GM12878 (cell line): ENCODE results near the gene COL18A1. TPM values are rescaled to one million over a fixed set of nuclear protein-coding genes. Genes with fewer than 3 reads are reported as not detected.

Experiments
- ATAC-seq: fragments of 200-7000 bp; cut with Tn5 transposase; 3 replicates; pipeline ENCODE4 v1.9.1; 2020; ENCODE audit warnings: mild to moderate bottlenecking, moderate library complexity
- BruUV-seq: library from RNA; stranded (reverse); fragments of 400-500 nt; replicated peaks from 2 replicates; lab custom pipeline; 2021; lab: Mats Ljungman, UMichigan
- CTCF ChIA-PET: fragments of 300-600 bp; sonication (Branson Sonifier 250); formaldehyde crosslinking; extraction: SDS; loops from one replicate; lab custom pipeline; 2021; ENCODE audit warnings: inconsistent platforms; lab: Yijun Ruan, JAX
- POLR2A ChIA-PET: fragments of 350-600 bp; formaldehyde crosslinking; extraction: SDS; loops from one replicate; lab custom pipeline; 2021; ENCODE audit warnings: inconsistent platforms; lab: Charles Lee
- RAD21 ChIA-PET: fragments of 300-600 bp; sonication (Branson Sonifier 250); formaldehyde crosslinking; loops from one replicate; lab custom pipeline; 2023; ENCODE audit warnings: antibody characterized with exemption; ENCODE audit not compliant: unreplicated experiment; lab: Charles Lee
- SMC1A ChIA-PET: fragments of 300-600 bp; sonication (Branson Sonifier 250); formaldehyde crosslinking; loops from one replicate; lab custom pipeline; 2023; ENCODE audit not compliant: unreplicated experiment, uncharacterized antibody; lab: Charles Lee
- DNase-seq: peaks from one replicate; pipeline ENCODE4 v3.0.0-alpha.2; 2011; ENCODE audit warnings: low read depth, low spot score
- FAIRE-seq: peaks from 3 replicates; lab custom pipeline; 2011; peaks lifted over from hg19 to GRCh38; lab: Jason Lieb, UNC
- H2AFZ ChIP-seq: 2 replicates; pipeline ENCODE4 v1.6.0; 2011; ENCODE audit warnings: low read depth, low read length, control low read depth; ENCODE audit not compliant: control insufficient read depth
- H3K27ac ChIP-seq: 2 replicates; pipeline ENCODE4 v1.5.1; 2011; ENCODE audit warnings: control low read depth; ENCODE audit not compliant: control insufficient read depth, insufficient read depth
- H3K27me3 ChIP-seq, 2 experiments: replicated peaks in 1 of 2; 2 replicates each; pipeline versions ENCODE4 v1.6.0 to v1.6.1; 2011; ENCODE audit warnings: low read length in 1 of 2; ENCODE audit not compliant: control insufficient read depth in 2 of 2, insufficient read depth in 2 of 2
- H3K36me3 ChIP-seq, 2 experiments: 2 replicates each; pipeline ENCODE4 v1.5.1; 2011; ENCODE audit warnings: low read length in 1 of 2; ENCODE audit not compliant: control insufficient read depth in 2 of 2, insufficient read depth in 2 of 2
- H3K4me1 ChIP-seq: 2 replicates; pipeline ENCODE4 v1.6.1; 2011; ENCODE audit warnings: mild to moderate bottlenecking, low read length, moderate library complexity, mixed read lengths; ENCODE audit not compliant: control insufficient read depth, insufficient read depth
- H3K4me2 ChIP-seq: 2 replicates; pipeline ENCODE4 v1.6.0; 2011; ENCODE audit warnings: control low read depth; ENCODE audit not compliant: control insufficient read depth, insufficient read depth
- H3K4me3 ChIP-seq: fragments of 200-600 bp; sonication (generic); 2 replicates; pipeline ENCODE4 v1.5.1; 2016
- H3K79me2 ChIP-seq: 2 replicates; pipeline ENCODE4 v1.6.0; 2011; ENCODE audit warnings: low read length; ENCODE audit not compliant: control insufficient read depth, insufficient read depth
- H3K9ac ChIP-seq: 2 replicates; pipeline ENCODE4 v1.8.0; 2011; ENCODE audit warnings: low read length, control low read depth, mixed read lengths; ENCODE audit not compliant: control insufficient read depth, insufficient read depth
- H3K9me3 ChIP-seq: replicated peaks from 3 replicates; pipeline ENCODE4 v1.5.1; 2011; ENCODE audit warnings: mild to moderate bottlenecking, low read length; ENCODE audit not compliant: control insufficient read depth, insufficient read depth
- H4K20me1 ChIP-seq: 2 replicates; pipeline ENCODE4 v1.6.0; 2011; ENCODE audit not compliant: control insufficient read depth, insufficient read depth
- BCL3 ChIP-seq: IDR thresholded peaks from 2 replicates; pipeline ENCODE4 v1.6.1; 2011; ENCODE audit warnings: borderline replicate concordance, low read depth, mild to moderate bottlenecking, moderate library complexity, low read length; ENCODE audit not compliant: insufficient read depth, poor library complexity, severe bottlenecking
- BMI1 ChIP-seq: fragments of 450-650 bp; IDR thresholded peaks from 2 replicates; pipeline ENCODE4 v1.6.1; 2016; ENCODE audit warnings: mild to moderate bottlenecking, moderate library complexity, borderline replicate concordance
- DPF2 ChIP-seq: fragments of 450-650 bp; IDR thresholded peaks from 2 replicates; pipeline ENCODE4 v1.6.1; 2017; ENCODE audit warnings: mild to moderate bottlenecking
- ETV6 ChIP-seq, 2 experiments: fragments of 450-650 bp in 1 of 2; IDR thresholded peaks in 1 of 2; conservative IDR thresholded peaks in 1 of 2; 2 replicates each; pipeline ENCODE4 v1.6.1; 2014; ENCODE audit warnings: antibody characterized with exemption in 1 of 2, borderline replicate concordance in 1 of 2, low read depth in 1 of 2, mild to moderate bottlenecking in 1 of 2, moderate library complexity in 1 of 2
- GATAD2B ChIP-seq: fragments of 450-650 bp; conservative IDR thresholded peaks from 2 replicates; pipeline ENCODE4 v1.6.1; 2017; ENCODE audit warnings: low read depth, mild to moderate bottlenecking, moderate library complexity
- HDAC6 ChIP-seq: fragments of 200-600 bp; sonication (generic); IDR thresholded peaks from one replicate; pipeline ENCODE4 v1.8.0; 2017; ENCODE audit warnings: antibody characterized with exemption; ENCODE audit not compliant: unreplicated experiment
- JUNB ChIP-seq: IDR thresholded peaks from 2 replicates; pipeline ENCODE4 v1.6.1; 2016; ENCODE audit warnings: antibody characterized with exemption, mild to moderate bottlenecking
- KAT2A ChIP-seq: conservative IDR thresholded peaks from 2 replicates; pipeline ENCODE4 v1.6.1; 2011; ENCODE audit warnings: low read depth, low read length; ENCODE audit not compliant: control insufficient read depth
- MEF2A ChIP-seq: IDR thresholded peaks from 2 replicates; pipeline ENCODE4 v1.6.1; 2011; ENCODE audit warnings: low read depth, mild to moderate bottlenecking, low read length, moderate library complexity; ENCODE audit not compliant: insufficient read depth
- NR2F1 ChIP-seq: fragments of 450-650 bp; conservative IDR thresholded peaks from 2 replicates; pipeline ENCODE4 v1.6.1; 2017; ENCODE audit warnings: mild to moderate bottlenecking
- NRF1 ChIP-seq: conservative IDR thresholded peaks from 2 replicates; pipeline ENCODE4 v1.6.1; 2011; ENCODE audit warnings: mild to moderate bottlenecking, low read depth, low read length, improper control_type of control experiment
- POU2F2 ChIP-seq: IDR thresholded peaks from 3 replicates; pipeline ENCODE4 v1.6.1; 2011; ENCODE audit warnings: low read depth, mild to moderate bottlenecking, low read length, borderline replicate concordance
- SMAD5 ChIP-seq: IDR thresholded peaks from 2 replicates; pipeline ENCODE4 v1.6.1; 2016; ENCODE audit warnings: antibody characterized with exemption, low read depth
- TCF7 ChIP-seq: IDR thresholded peaks from 2 replicates; pipeline ENCODE4 v1.6.1; 2014; ENCODE audit warnings: antibody characterized with exemption, borderline replicate concordance
- ZNF207 ChIP-seq: fragments of 450-650 bp; IDR thresholded peaks from 2 replicates; pipeline ENCODE4 v1.6.1; 2014; ENCODE audit warnings: antibody characterized with exemption, mild to moderate bottlenecking, borderline replicate concordance
- WGBS: methylation state at CpG from one replicate; pipeline ENCODE4 v1.1.6; 2016; ENCODE audit warnings: low lambda C conversion rate; ENCODE audit not compliant: insufficient replicate concordance, insufficient coverage; ENCODE audit errors: missing lambda C conversion rate; 5-methylcytosine and 5-hydroxymethylcytosine counted together
- in situ Hi-C: fragments of 300-500 bp; cut with MboI; formaldehyde crosslinking; loops from 9 replicates; pipeline ENCODE4 v1.14.3; 2018; ENCODE audit warnings: mixed read lengths
- intact Hi-C: fragments of 100-400 bp; cut with micrococcal nuclease; formaldehyde crosslinking; loops from one replicate; pipeline ENCODE4 v1.14.2; 2022; ENCODE audit not compliant: unreplicated experiment
- polyA plus RNA-seq, 11 experiments: library from polyadenylated mRNA; depleted of rRNA in 4 of 11; unstranded in 6 of 11; stranded (reverse) in 5 of 11; fragments of >200 nt; fragmentation: Nextera tagmentation in 4 of 11; fragmentation: Illumina TruSeq in 1 of 11; extraction: Ambion mirVana in 4 of 11; extraction: Trizol in 1 of 11; gene quantifications; 1 replicate in 1 of 11; 2 replicates in 10 of 11; pipeline versions ENCODE4 v1.2.1 to v1.2.3, GENCODE V29; 2011 to 2016; ENCODE audit warnings: inconsistent platforms in 2 of 11, missing spikeins in 2 of 11, low read depth in 1 of 11
- total RNA-seq, 4 experiments: library from RNA; depleted of rRNA in 3 of 4; stranded (reverse); fragments of >200 nt in 3 of 4; fragmentation: Illumina TruSeq in 1 of 4; extraction: Trizol in 1 of 4; gene quantifications; 2 replicates each; pipeline versions ENCODE4 v1.2.1 to v1.2.3, GENCODE V29; 2013 to 2021
- TF ChIP-seq, protein P1 (sequence below), 3 experiments: IDR thresholded peaks in 2 of 3; conservative IDR thresholded peaks in 1 of 3; 2 replicates each; pipeline ENCODE4 v1.5.1; 2011; ENCODE audit warnings: low read depth in 3 of 3, low read length in 3 of 3, mild to moderate bottlenecking in 3 of 3, control low read depth in 2 of 3, moderate library complexity in 2 of 3, inconsistent platforms in 1 of 3, mixed read lengths in 1 of 3; ENCODE audit not compliant: control insufficient read depth in 2 of 3, insufficient read depth in 1 of 3; ENCODE audit errors: extremely low read depth in 1 of 3
- TF ChIP-seq, protein P2 (sequence below): IDR thresholded peaks from 2 replicates; pipeline ENCODE4 v1.6.1; 2012; ENCODE audit warnings: low read depth, low read length, improper control_type of control experiment
- TF ChIP-seq, protein P3 (sequence below): IDR thresholded peaks from 2 replicates; pipeline ENCODE4 v1.6.1; 2012; ENCODE audit warnings: low read depth, low read length, improper control_type of control experiment

COL18A1 gene
- total and polyA plus RNA-seq, 10 of the 15 experiments (the other 5 are each of a cell fraction or from before 2014, with no cell fraction given): under 0.01 to 0.49 (median 0.09) TPM; not detected in 3

GRCh38 chr21:45523411-45524101 is 118.6 kb downstream of the COL18A1 start (continued):
- TF ChIP-seq, protein P1, sequence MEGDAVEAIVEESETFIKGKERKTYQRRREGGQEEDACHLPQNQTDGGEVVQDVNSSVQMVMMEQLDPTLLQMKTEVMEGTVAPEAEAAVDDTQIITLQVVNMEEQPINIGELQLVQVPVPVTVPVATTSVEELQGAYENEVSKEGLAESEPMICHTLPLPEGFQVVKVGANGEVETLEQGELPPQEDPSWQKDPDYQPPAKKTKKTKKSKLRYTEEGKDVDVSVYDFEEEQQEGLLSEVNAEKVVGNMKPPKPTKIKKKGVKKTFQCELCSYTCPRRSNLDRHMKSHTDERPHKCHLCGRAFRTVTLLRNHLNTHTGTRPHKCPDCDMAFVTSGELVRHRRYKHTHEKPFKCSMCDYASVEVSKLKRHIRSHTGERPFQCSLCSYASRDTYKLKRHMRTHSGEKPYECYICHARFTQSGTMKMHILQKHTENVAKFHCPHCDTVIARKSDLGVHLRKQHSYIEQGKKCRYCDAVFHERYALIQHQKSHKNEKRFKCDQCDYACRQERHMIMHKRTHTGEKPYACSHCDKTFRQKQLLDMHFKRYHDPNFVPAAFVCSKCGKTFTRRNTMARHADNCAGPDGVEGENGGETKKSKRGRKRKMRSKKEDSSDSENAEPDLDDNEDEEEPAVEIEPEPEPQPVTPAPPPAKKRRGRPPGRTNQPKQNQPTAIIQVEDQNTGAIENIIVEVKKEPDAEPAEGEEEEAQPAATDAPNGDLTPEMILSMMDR (IDR thresholded peaks at IDR 0.05 in 2 of 3, conservative IDR thresholded peaks at IDR 0.05 in 1 of 3; ENCODE audit: control insufficient read depth in 2 of 3, extremely low read depth in 1 of 3, insufficient read depth in 1 of 3, low read depth in 3 of 3, low read length in 3 of 3): no peak
- TF ChIP-seq ZNF207 (no peak), POU2F2 (no peak), NR2F1 (no peak), MEF2A (no peak)
- TF ChIP-seq, all 136 proteins: peak for 0

DNA sequence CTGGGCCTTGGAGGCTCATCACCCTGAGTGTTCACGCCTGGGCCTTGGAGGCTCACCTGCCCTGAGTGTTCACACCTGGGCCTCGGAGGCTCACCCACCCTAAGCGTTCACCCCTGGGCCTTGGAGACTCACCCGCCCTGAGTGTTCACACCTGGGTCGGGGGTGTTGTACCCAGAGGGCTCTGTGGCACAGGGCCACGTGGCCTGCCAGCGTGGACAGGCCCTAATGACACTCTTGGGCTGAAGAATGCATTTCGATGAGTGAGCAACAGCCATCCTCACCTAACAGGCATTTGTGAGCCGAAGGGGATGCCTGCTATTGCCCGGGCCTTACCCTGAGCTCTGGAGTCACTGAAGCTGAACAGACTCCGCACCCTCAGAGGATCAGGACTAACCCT is 119.8 kb downstream of the COL18A1 start:
- intact Hi-C loops (no loop called here), in situ Hi-C loops (no loop called here)
- ATAC-seq: no peak
- TF ChIP-seq JUNB: no peak
- no peak for TF ChIP-seq NRF1
- no peak for TF ChIP-seq BMI1
- TF ChIP-seq, protein P2, sequence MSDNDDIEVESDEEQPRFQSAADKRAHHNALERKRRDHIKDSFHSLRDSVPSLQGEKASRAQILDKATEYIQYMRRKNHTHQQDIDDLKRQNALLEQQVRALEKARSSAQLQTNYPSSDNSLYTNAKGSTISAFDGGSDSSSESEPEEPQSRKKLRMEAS: no peak
- TF ChIP-seq, protein P3, sequence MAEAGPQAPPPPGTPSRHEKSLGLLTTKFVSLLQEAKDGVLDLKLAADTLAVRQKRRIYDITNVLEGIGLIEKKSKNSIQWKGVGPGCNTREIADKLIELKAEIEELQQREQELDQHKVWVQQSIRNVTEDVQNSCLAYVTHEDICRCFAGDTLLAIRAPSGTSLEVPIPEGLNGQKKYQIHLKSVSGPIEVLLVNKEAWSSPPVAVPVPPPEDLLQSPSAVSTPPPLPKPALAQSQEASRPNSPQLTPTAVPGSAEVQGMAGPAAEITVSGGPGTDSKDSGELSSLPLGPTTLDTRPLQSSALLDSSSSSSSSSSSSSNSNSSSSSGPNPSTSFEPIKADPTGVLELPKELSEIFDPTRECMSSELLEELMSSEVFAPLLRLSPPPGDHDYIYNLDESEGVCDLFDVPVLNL: no peak
- TF ChIP-seq KAT2A: no peak
- TF ChIP-seq TCF7: no peak
- no peak for TF ChIP-seq SMAD5
- TF ChIP-seq ETV6 (conservative IDR thresholded peaks at IDR 0.05 in 1 of 2, IDR thresholded peaks at IDR 0.05 in 1 of 2; ENCODE audit: borderline replicate concordance in 1 of 2, low read depth in 1 of 2): no peak
- no peak for TF ChIP-seq HDAC6
- TF ChIP-seq DPF2: no peak
- no peak for TF ChIP-seq NR2F1
- TF ChIP-seq BCL3: no peak
- no peak for TF ChIP-seq GATAD2B

More for the DNA sequence above, 119.8 kb downstream of the COL18A1 start:
- Histone ChIP-seq H2AFZ (no peak overlapping the region), H3K27me3 (no peaks in the 10 kb centered on the region), H3K27ac (no peak overlapping the region), H3K79me2 (no peaks in the 10 kb centered on the region; the same call in 1 of the 2 replicates), H3K9me3 (peaks cover 9% of the 10 kb centered on the region; the same call in 2 of the 3 replicates), H4K20me1 (no peaks in the 10 kb centered on the region), H3K4me1 (no peaks in the 10 kb centered on the region), H3K4me3 (no peak overlapping the region), H3K9ac (no peak overlapping the region), H3K36me3 (peaks cover 7 to 19% of the 10 kb centered on the region in 2 experiments; a peak in 3 of 4 replicates), H3K4me2 (no peak overlapping the region)
- WGBS: 96% methylated on average over 11 of the region's 11 CpGs
- RAD21 ChIA-PET: no interaction called here
- no TSS peak for BruUV-seq
- SMC1A ChIA-PET: no interaction called here
- no peak for DNase-seq
- CTCF ChIA-PET: no interaction called here
- POLR2A ChIA-PET: no interaction called here
- no peak for FAIRE-seq
